GM23248 (cell line): ENCODE results near the gene KCTD17. TPM values are rescaled to one million over a fixed set of nuclear protein-coding genes. Genes with fewer than 3 reads are reported as not detected.

Experiments
- DNase-seq: peaks from one replicate; pipeline ENCODE4 v3.0.0-alpha.2; 2015
- H2AFZ ChIP-seq: fragments of 200-600 bp; sonication (generic); 2 replicates; pipeline ENCODE4 v1.6.1; 2016; ENCODE audit warnings: antibody characterized with exemption
- H3F3A ChIP-seq: fragments of 200-600 bp; sonication (generic); 2 replicates; pipeline ENCODE4 v1.6.1; 2016; ENCODE audit warnings: mild to moderate bottlenecking, antibody characterized with exemption, mixed run types; ENCODE audit not compliant: insufficient read depth
- H3K27ac ChIP-seq: fragments of 200-600 bp; sonication (generic); 2 replicates; pipeline ENCODE4 v1.5.1; 2016; ENCODE audit warnings: mild to moderate bottlenecking
- H3K27me3 ChIP-seq: fragments of 200-600 bp; sonication (generic); replicated peaks from 2 replicates; pipeline ENCODE4 v1.6.1; 2016; ENCODE audit warnings: mild to moderate bottlenecking; ENCODE audit not compliant: insufficient read depth
- H3K36me3 ChIP-seq: fragments of 200-600 bp; sonication (generic); 2 replicates; pipeline ENCODE4 v1.6.1; 2016; ENCODE audit warnings: low read depth, mild to moderate bottlenecking
- H3K4me1 ChIP-seq: fragments of 200-600 bp; sonication (generic); 2 replicates; pipeline ENCODE4 v1.6.1; 2016; ENCODE audit warnings: mild to moderate bottlenecking; ENCODE audit not compliant: insufficient read depth
- H3K4me2 ChIP-seq: fragments of 200-600 bp; sonication (generic); one replicate; pipeline ENCODE4 v1.6.1; 2016; ENCODE audit warnings: mild to moderate bottlenecking; ENCODE audit not compliant: unreplicated experiment
- H3K4me3 ChIP-seq: fragments of 200-600 bp; sonication (generic); 2 replicates; pipeline ENCODE4 v1.5.1; 2016; ENCODE audit warnings: mild to moderate bottlenecking
- H3K79me2 ChIP-seq: fragments of 200-600 bp; sonication (generic); 2 replicates; pipeline ENCODE4 v1.6.1; 2016; ENCODE audit warnings: mild to moderate bottlenecking; ENCODE audit not compliant: insufficient read depth
- H3K9ac ChIP-seq: fragments of 200-600 bp; sonication (generic); 2 replicates; pipeline ENCODE4 v1.6.1; 2016; ENCODE audit warnings: mild to moderate bottlenecking
- H3K9me2 ChIP-seq: fragments of 200-600 bp; sonication (generic); 2 replicates; pipeline ENCODE4 v1.6.1; 2016; ENCODE audit warnings: mixed run types, mild to moderate bottlenecking, moderate library complexity; ENCODE audit not compliant: insufficient read depth
- H3K9me3 ChIP-seq: fragments of 200-600 bp; sonication (generic); one replicate; pipeline ENCODE4 v1.6.1; 2017; ENCODE audit warnings: low read depth
- H4K20me1 ChIP-seq: fragments of 200-600 bp; sonication (generic); 2 replicates; pipeline ENCODE4 v1.6.0; 2016; ENCODE audit not compliant: insufficient read depth
- EZH2 ChIP-seq: fragments of 200-600 bp; sonication (generic); IDR thresholded peaks from 2 replicates; pipeline ENCODE4 v1.6.1; 2018; ENCODE audit warnings: antibody characterized with exemption, mild to moderate bottlenecking; ENCODE audit not compliant: insufficient read depth, poor library complexity, severe bottlenecking
- EZH2phosphoT487 ChIP-seq: fragments of 200-600 bp; sonication (generic); IDR thresholded peaks from 2 replicates; pipeline ENCODE4 v1.6.1; 2018; ENCODE audit warnings: antibody characterized with exemption, moderate library complexity, mild to moderate bottlenecking, low read depth; ENCODE audit not compliant: insufficient read depth
- WGBS, 2 experiments: methylation state at CpG; one replicate each; pipeline ENCODE4 v1.1.6; 2015 to 2017; ENCODE audit warnings: low lambda C conversion rate in 2 of 2, low coverage in 1 of 2; ENCODE audit errors: missing lambda C conversion rate in 2 of 2; 5-methylcytosine and 5-hydroxymethylcytosine counted together
- in situ Hi-C: fragments of 300-500 bp; cut with MboI; formaldehyde crosslinking; loops from 2 replicates; pipeline ENCODE4 v1.15.0; 2020
- polyA plus RNA-seq: library from polyadenylated mRNA; unstranded; fragments of >200 nt; fragmentation: Nextera tagmentation; extraction: Ambion mirVana; gene quantifications from 2 replicates; pipeline ENCODE4 v1.2.1, GENCODE V29; 2016
- total RNA-seq: library from RNA; depleted of rRNA; stranded (reverse); fragments of >200 nt; shearing (Covaris generic); gene quantifications from 2 replicates; pipeline ENCODE4 v1.2.3, GENCODE V29; 2014

The KCTD17 gene
- total and polyA plus RNA-seq, 2 experiments from 2014 or later = 41.6 to 59.6 TPM

- TF ChIP-seq EZH2 = no peak
- TF ChIP-seq EZH2phosphoT487 = no peak
- Histone ChIP-seq H3F3A (no peaks in the 10 kb centered on the region), H2AFZ (no peak overlapping the region), H3K27ac (no peak overlapping the region), H3K79me2 (no peaks in the 10 kb centered on the region), H3K4me2 (no peak overlapping the region), H3K9ac (no peak overlapping the region), H4K20me1 (no peaks in the 10 kb centered on the region), H3K9me3 (no peaks in the 10 kb centered on the region), H3K4me1 (peaks cover 5% of the 10 kb centered on the region; the same call in 1 of the 2 replicates), H3K9me2 (no peaks in the 10 kb centered on the region), H3K27me3 (no peaks in the 10 kb centered on the region), H3K4me3 (no peak overlapping the region), H3K36me3 (no peaks in the 10 kb centered on the region)
- in situ Hi-C loops = no loop called here
- no peak for DNase-seq
- 89 to 96% methylated on average over 6 of the region's 6 CpGs for WGBS, 2 experiments
Observed at GRCh38 chr22:37046589-37046988, 5.0 kb upstream of the KCTD17 start.

- Histone ChIP-seq H2AFZ (no peak overlapping the region), H3F3A (no peaks in the 10 kb centered on the region), H3K9me2 (no peaks in the 10 kb centered on the region), H3K27me3 (no peaks in the 10 kb centered on the region), H3K4me3 (no peak overlapping the region), H3K36me3 (no peaks in the 10 kb centered on the region), H4K20me1 (no peaks in the 10 kb centered on the region), H3K9ac (no peak overlapping the region), H3K27ac (no peak overlapping the region), H3K4me1 (peaks cover 5% of the 10 kb centered on the region; the same call in 1 of the 2 replicates), H3K9me3 (no peaks in the 10 kb centered on the region), H3K79me2 (no peaks in the 10 kb centered on the region), H3K4me2 (no peak overlapping the region)
- 80 to 82% methylated on average over 7 of the region's 7 CpGs for WGBS, 2 experiments
- DNase-seq = no peak
- TF ChIP-seq EZH2 = no peak
- no peak for TF ChIP-seq EZH2phosphoT487
- in situ Hi-C loops = no loop called here
Observed at GRCh38 chr22:37047006-37047405, 4.5 kb upstream of the KCTD17 start.

- 71% methylated on average over 6 of the region's 6 CpGs for WGBS, 2 experiments
- Histone ChIP-seq H3K4me2 (no peak overlapping the region), H3F3A (peaks cover 6% of the 10 kb centered on the region; the same call in 1 of the 2 replicates), H3K9ac (no peak overlapping the region), H3K79me2 (no peaks in the 10 kb centered on the region), H3K9me3 (no peaks in the 10 kb centered on the region), H3K4me1 (peaks cover 14% of the 10 kb centered on the region), H3K4me3 (no peak overlapping the region), H2AFZ (no peak overlapping the region), H4K20me1 (no peaks in the 10 kb centered on the region), H3K9me2 (no peaks in the 10 kb centered on the region), H3K36me3 (no peaks in the 10 kb centered on the region), H3K27ac (no peak overlapping the region), H3K27me3 (no peaks in the 10 kb centered on the region)
- in situ Hi-C loops = no loop called here
- TF ChIP-seq EZH2phosphoT487 (no peak), EZH2 (no peak)
- peak; percentile 50 for DNase-seq
Observed at GRCh38 chr22:37048133-37048532, 3.4 kb upstream of the KCTD17 start.

- DNase-seq = no peak
- no peak for TF ChIP-seq EZH2
- no peaks in the 10 kb centered on the region for H3K79me2 ChIP-seq
- no peak overlapping the region for H2AFZ ChIP-seq
- H3K27me3 ChIP-seq = no peaks in the 10 kb centered on the region
- H3K36me3 ChIP-seq = no peaks in the 10 kb centered on the region
- no peaks in the 10 kb centered on the region for H3K9me3 ChIP-seq
- in situ Hi-C loops = no loop called here
- peaks cover 7% of the 10 kb centered on the region; the same call in 1 of the 2 replicates for H3F3A ChIP-seq
- H3K27ac ChIP-seq = no peak overlapping the region
- no peak overlapping the region for H3K4me3 ChIP-seq
- no peaks in the 10 kb centered on the region for H4K20me1 ChIP-seq
- no peak overlapping the region for H3K9ac ChIP-seq
- peaks cover 22% of the 10 kb centered on the region for H3K4me1 ChIP-seq
- 89 to 90% methylated on average over 2 of the region's 2 CpGs for WGBS, 2 experiments
- no peak overlapping the region for H3K4me2 ChIP-seq
- H3K9me2 ChIP-seq = no peaks in the 10 kb centered on the region
Observed at GRCh38 chr22:37049224-37049623, 2.3 kb upstream of the KCTD17 start.

GRCh38 chr22:37050913-37051312 is 629 bp upstream of the KCTD17 start:
- Histone ChIP-seq H3K4me1 (peaks cover 22% of the 10 kb centered on the region), H3K4me3 (no peak overlapping the region), H2AFZ (no peak overlapping the region), H3K9ac (no peak overlapping the region), H3K9me2 (no peaks in the 10 kb centered on the region), H4K20me1 (no peaks in the 10 kb centered on the region), H3K4me2 (no peak overlapping the region), H3K79me2 (no peaks in the 10 kb centered on the region), H3K9me3 (no peaks in the 10 kb centered on the region), H3K27ac (no peak overlapping the region), H3F3A (peaks cover 7% of the 10 kb centered on the region; the same call in 1 of the 2 replicates), H3K27me3 (no peaks in the 10 kb centered on the region), H3K36me3 (no peaks in the 10 kb centered on the region; the same call in 1 of the 2 replicates)
- no peak for TF ChIP-seq EZH2phosphoT487
- no peak for TF ChIP-seq EZH2
- DNase-seq = no peak
- 64 to 71% methylated on average over 6 of the region's 6 CpGs for WGBS, 2 experiments
- in situ Hi-C loops = no loop called here
